ENCODE measurements around the gene TOX3. TPM values are rescaled to one million over a fixed set of nuclear protein-coding genes. Genes with fewer than 3 reads are reported as not detected.

TOX3 gene
- total RNA-seq, 1 experiment from 2014 or later, result not detected

- H3K36me3 ChIP-seq (ENCODE audit: insufficient read depth, low read length), result no peaks in the 10 kb centered on the region
- H2AFZ ChIP-seq (ENCODE audit: low read length), result no peak overlapping the region
- no peaks in the 10 kb centered on the region for H3K27me3 ChIP-seq (ENCODE audit: low read length)
- H3K4me1 ChIP-seq (ENCODE audit: low read length), result no peaks in the 10 kb centered on the region
- H3K79me2 ChIP-seq (ENCODE audit: low read length), result no peaks in the 10 kb centered on the region
- no peaks in the 10 kb centered on the region for H3K9me3 ChIP-seq (ENCODE audit: low read length)
- H3K9ac ChIP-seq (ENCODE audit: low read length), result no peak overlapping the region
- H3K4me3 ChIP-seq (ENCODE audit: low read length), result no peak overlapping the region
- no peak overlapping the region for H3K27ac ChIP-seq (ENCODE audit: low read length)
- no peak for DNase-seq
- H4K20me1 ChIP-seq (ENCODE audit: insufficient read depth, low read depth, low read length), result no peaks in the 10 kb centered on the region
- H3K4me2 ChIP-seq (ENCODE audit: low read depth, low read length, poor library complexity, severe bottlenecking), result no peak overlapping the region
- H3K9me2 ChIP-seq (replicated peaks; ENCODE audit: insufficient read depth, low read length), result no peaks in the 10 kb centered on the region
Observed at GRCh38 chr16:52418201-52418600, 128.7 kb downstream of the TOX3 start.

DNA sequence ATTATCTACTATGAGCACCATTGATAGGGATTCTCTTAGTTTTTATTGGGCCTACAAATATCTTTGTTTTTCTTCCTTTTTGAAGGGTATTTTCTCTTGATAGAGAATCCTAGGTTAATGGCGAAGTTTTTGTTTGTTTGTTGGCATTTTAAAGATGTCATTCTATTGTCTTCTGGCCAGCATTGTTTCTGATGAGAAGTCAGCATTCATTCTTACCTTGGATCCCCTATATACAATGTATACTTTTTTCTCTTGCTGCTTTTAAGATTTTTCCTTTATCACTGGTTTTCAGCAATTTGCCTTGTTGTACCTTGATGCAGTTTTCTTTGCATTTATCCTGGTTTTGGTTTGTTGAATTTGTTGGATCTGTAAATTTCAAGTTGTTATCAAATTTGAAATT, 130.1 kb downstream of the TOX3 start:
- DNase-seq, result no peak
- Histone ChIP-seq H3K4me3 (ENCODE audit: low read length) (no peak overlapping the region), H3K4me1 (ENCODE audit: low read length) (no peaks in the 10 kb centered on the region), H3K9me3 (ENCODE audit: low read length) (no peaks in the 10 kb centered on the region; the same call in 1 of the 2 replicates), H3K27me3 (ENCODE audit: low read length) (no peaks in the 10 kb centered on the region), H2AFZ (ENCODE audit: low read length) (no peak overlapping the region), H3K4me2 (ENCODE audit: low read depth, low read length, poor library complexity, severe bottlenecking) (no peak overlapping the region), H3K79me2 (ENCODE audit: low read length) (no peaks in the 10 kb centered on the region), H3K9ac (ENCODE audit: low read length) (no peak overlapping the region), H4K20me1 (ENCODE audit: insufficient read depth, low read depth, low read length) (no peaks in the 10 kb centered on the region), H3K9me2 (replicated peaks; ENCODE audit: insufficient read depth, low read length) (no peaks in the 10 kb centered on the region), H3K36me3 (ENCODE audit: insufficient read depth, low read length) (no peaks in the 10 kb centered on the region), H3K27ac (ENCODE audit: low read length) (no peak overlapping the region)

DNA sequence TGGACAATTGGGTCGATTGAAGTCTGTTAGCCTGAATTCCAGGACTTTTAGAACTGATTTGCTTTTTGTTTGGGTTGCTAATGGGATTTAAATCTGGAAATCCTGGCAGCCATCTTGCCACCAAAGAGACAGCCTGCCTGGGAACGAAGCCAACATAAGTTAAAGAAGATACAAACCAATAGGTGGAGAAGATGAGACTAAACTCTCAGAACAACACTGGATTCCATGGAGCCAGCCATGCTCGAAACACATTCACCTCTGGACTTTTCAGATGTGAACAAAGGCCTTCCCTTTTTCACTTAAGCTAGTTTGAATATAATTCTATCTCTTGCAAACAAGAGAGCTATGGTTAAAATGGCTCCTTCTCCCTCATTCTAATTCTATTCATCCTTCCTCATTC, 135.9 kb downstream of the TOX3 start:
- Histone ChIP-seq H3K9me3 (ENCODE audit: low read length) (no peaks in the 10 kb centered on the region; the same call in 1 of the 2 replicates), H3K27me3 (ENCODE audit: low read length) (peaks cover 3% of the 10 kb centered on the region; the same call in 1 of the 2 replicates), H4K20me1 (ENCODE audit: insufficient read depth, low read depth, low read length) (no peaks in the 10 kb centered on the region), H3K36me3 (ENCODE audit: insufficient read depth, low read length) (no peaks in the 10 kb centered on the region), H3K9ac (ENCODE audit: low read length) (no peak overlapping the region), H2AFZ (ENCODE audit: low read length) (no peak overlapping the region), H3K4me3 (ENCODE audit: low read length) (no peak overlapping the region), H3K9me2 (replicated peaks; ENCODE audit: insufficient read depth, low read length) (no peaks in the 10 kb centered on the region), H3K4me1 (ENCODE audit: low read length) (no peaks in the 10 kb centered on the region), H3K4me2 (ENCODE audit: low read depth, low read length, poor library complexity, severe bottlenecking) (no peak overlapping the region), H3K27ac (ENCODE audit: low read length) (no peak overlapping the region), H3K79me2 (ENCODE audit: low read length) (no peaks in the 10 kb centered on the region)
- DNase-seq, result no peak

- no peak for DNase-seq
- Histone ChIP-seq H3K79me2 (ENCODE audit: low read length) (no peaks in the 10 kb centered on the region), H3K4me1 (ENCODE audit: low read length) (no peaks in the 10 kb centered on the region), H3K36me3 (ENCODE audit: insufficient read depth, low read length) (no peaks in the 10 kb centered on the region), H3K9me3 (ENCODE audit: low read length) (no peaks in the 10 kb centered on the region; the same call in 1 of the 2 replicates), H3K9ac (ENCODE audit: low read length) (no peak overlapping the region), H3K27me3 (ENCODE audit: low read length) (peaks cover 3% of the 10 kb centered on the region; the same call in 1 of the 2 replicates), H3K27ac (ENCODE audit: low read length) (no peak overlapping the region), H3K4me2 (ENCODE audit: low read depth, low read length, poor library complexity, severe bottlenecking) (no peak overlapping the region), H2AFZ (ENCODE audit: low read length) (no peak overlapping the region), H4K20me1 (ENCODE audit: insufficient read depth, low read depth, low read length) (no peaks in the 10 kb centered on the region), H3K9me2 (replicated peaks; ENCODE audit: insufficient read depth, low read length) (no peaks in the 10 kb centered on the region), H3K4me3 (ENCODE audit: low read length) (no peak overlapping the region)
Observed at GRCh38 chr16:52408191-52408845, 138.6 kb downstream of the TOX3 start.

- no peak overlapping the region for H2AFZ ChIP-seq (ENCODE audit: low read length)
- no peaks in the 10 kb centered on the region for H3K4me1 ChIP-seq (ENCODE audit: low read length)
- no peaks in the 10 kb centered on the region for H3K9me2 ChIP-seq (replicated peaks; ENCODE audit: insufficient read depth, low read length)
- no peak overlapping the region for H3K4me3 ChIP-seq (ENCODE audit: low read length)
- no peak overlapping the region for H3K4me2 ChIP-seq (ENCODE audit: low read depth, low read length, poor library complexity, severe bottlenecking)
- no peaks in the 10 kb centered on the region for H3K9me3 ChIP-seq (ENCODE audit: low read length)
- H3K9ac ChIP-seq (ENCODE audit: low read length), result no peak overlapping the region
- H3K36me3 ChIP-seq (ENCODE audit: insufficient read depth, low read length), result no peaks in the 10 kb centered on the region
- no peak overlapping the region for H3K27ac ChIP-seq (ENCODE audit: low read length)
- peaks cover 3% of the 10 kb centered on the region; the same call in 1 of the 2 replicates for H3K27me3 ChIP-seq (ENCODE audit: low read length)
- DNase-seq, result no peak
- no peaks in the 10 kb centered on the region for H4K20me1 ChIP-seq (ENCODE audit: insufficient read depth, low read depth, low read length)
- no peaks in the 10 kb centered on the region for H3K79me2 ChIP-seq (ENCODE audit: low read length)
Observed at GRCh38 chr16:52407778-52408177, 139.2 kb downstream of the TOX3 start.

DNA sequence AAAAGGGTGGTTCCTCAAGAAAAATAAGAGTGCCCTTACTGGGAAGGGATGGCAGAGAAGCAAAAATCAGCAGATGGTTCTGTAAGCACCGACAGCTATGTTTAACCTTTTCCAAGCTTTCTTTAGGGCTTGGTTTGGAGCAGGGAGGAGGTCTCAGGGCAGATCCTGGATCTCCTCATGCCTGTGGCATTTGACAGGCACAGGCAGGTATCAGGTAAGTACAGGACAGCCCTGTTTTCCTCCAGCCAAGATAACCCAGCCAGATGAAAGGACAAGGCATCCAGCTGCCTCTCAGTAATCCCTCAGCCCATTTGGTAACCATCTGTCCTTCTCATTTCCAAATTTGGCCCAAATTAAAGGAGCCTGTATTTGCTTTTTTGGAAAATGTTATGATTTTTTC, 141.5 kb downstream of the TOX3 start:
- no peaks in the 10 kb centered on the region for H4K20me1 ChIP-seq (ENCODE audit: insufficient read depth, low read depth, low read length)
- H3K9me3 ChIP-seq (ENCODE audit: low read length), result no peaks in the 10 kb centered on the region
- H3K27me3 ChIP-seq (ENCODE audit: low read length), result peaks cover 3% of the 10 kb centered on the region; the same call in 1 of the 2 replicates
- H3K36me3 ChIP-seq (ENCODE audit: insufficient read depth, low read length), result no peaks in the 10 kb centered on the region
- no peak overlapping the region for H2AFZ ChIP-seq (ENCODE audit: low read length)
- 0 out of 2 replicates have a peak, but pooled peaks cover 1% of the 10 kb centered on the region for H3K9me2 ChIP-seq (replicated peaks; ENCODE audit: insufficient read depth, low read length)
- H3K79me2 ChIP-seq (ENCODE audit: low read length), result no peaks in the 10 kb centered on the region
- DNase-seq, result no peak
- no peak overlapping the region for H3K4me2 ChIP-seq (ENCODE audit: low read depth, low read length, poor library complexity, severe bottlenecking)
- H3K4me1 ChIP-seq (ENCODE audit: low read length), result no peaks in the 10 kb centered on the region
- H3K9ac ChIP-seq (ENCODE audit: low read length), result no peak overlapping the region
- H3K27ac ChIP-seq (ENCODE audit: low read length), result no peak overlapping the region
- H3K4me3 ChIP-seq (ENCODE audit: low read length), result no peak overlapping the region

DNA sequence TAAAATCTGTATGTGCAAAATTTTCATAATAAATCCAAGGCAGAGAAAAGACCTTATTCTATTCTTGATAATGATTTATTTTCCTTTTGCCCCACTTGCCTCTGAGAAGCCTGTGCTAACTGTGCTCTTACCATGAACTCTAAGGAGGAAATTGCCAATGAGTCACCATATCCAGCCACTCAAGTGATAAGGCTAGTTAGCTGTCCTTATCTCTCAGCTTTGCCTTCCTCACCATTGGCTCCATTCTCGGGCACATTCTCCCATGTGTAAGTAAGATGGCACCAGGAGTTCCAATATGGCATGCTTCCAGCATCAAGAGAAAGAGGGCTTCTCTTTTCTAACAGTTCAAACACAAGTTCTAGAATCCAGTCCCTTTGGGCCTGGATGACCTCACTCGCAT, 142.4 kb downstream of the TOX3 start:
- Histone ChIP-seq H3K4me1 (ENCODE audit: low read length) (no peaks in the 10 kb centered on the region), H3K36me3 (ENCODE audit: insufficient read depth, low read length) (no peaks in the 10 kb centered on the region), H3K4me2 (ENCODE audit: low read depth, low read length, poor library complexity, severe bottlenecking) (no peak overlapping the region), H4K20me1 (ENCODE audit: insufficient read depth, low read depth, low read length) (no peaks in the 10 kb centered on the region), H3K27me3 (ENCODE audit: low read length) (no peaks in the 10 kb centered on the region), H3K27ac (ENCODE audit: low read length) (no peak overlapping the region), H2AFZ (ENCODE audit: low read length) (no peak overlapping the region), H3K9me3 (ENCODE audit: low read length) (no peaks in the 10 kb centered on the region), H3K9ac (ENCODE audit: low read length) (no peak overlapping the region), H3K4me3 (ENCODE audit: low read length) (no peak overlapping the region), H3K79me2 (ENCODE audit: low read length) (no peaks in the 10 kb centered on the region), H3K9me2 (replicated peaks; ENCODE audit: insufficient read depth, low read length) (0 out of 2 replicates have a peak, but pooled peaks cover 3% of the 10 kb centered on the region)
- no peak for DNase-seq

DNA sequence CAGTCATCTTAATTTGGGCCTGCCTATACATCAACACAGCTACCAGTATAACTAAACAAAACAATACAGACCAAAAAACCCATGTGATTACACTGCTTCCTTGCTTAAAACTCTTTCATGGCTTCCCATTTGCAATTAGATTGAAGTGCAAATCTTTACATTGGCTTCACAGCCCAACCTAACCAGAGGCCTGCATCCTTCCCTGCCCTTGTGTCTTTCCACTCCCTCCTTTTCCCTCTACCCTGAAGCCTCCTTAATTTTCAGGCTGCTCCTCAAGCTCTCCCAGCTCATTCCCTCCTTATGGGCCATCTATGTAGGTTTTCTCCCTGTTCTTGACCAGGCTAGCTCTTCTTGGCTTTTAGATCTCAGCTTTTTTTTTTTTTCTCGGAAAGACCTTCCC, 147.8 kb downstream of the TOX3 start:
- H3K27ac ChIP-seq (ENCODE audit: low read length), result no peak overlapping the region
- no peaks in the 10 kb centered on the region for H3K79me2 ChIP-seq (ENCODE audit: low read length)
- H3K4me2 ChIP-seq (ENCODE audit: low read depth, low read length, poor library complexity, severe bottlenecking), result no peak overlapping the region
- no peaks in the 10 kb centered on the region for H3K9me3 ChIP-seq (ENCODE audit: low read length)
- no peak for DNase-seq
- H3K36me3 ChIP-seq (ENCODE audit: insufficient read depth, low read length), result no peaks in the 10 kb centered on the region
- no peaks in the 10 kb centered on the region for H3K27me3 ChIP-seq (ENCODE audit: low read length)
- H3K4me3 ChIP-seq (ENCODE audit: low read length), result no peak overlapping the region
- no peaks in the 10 kb centered on the region for H3K4me1 ChIP-seq (ENCODE audit: low read length)
- no peak overlapping the region for H3K9ac ChIP-seq (ENCODE audit: low read length)
- no peaks in the 10 kb centered on the region for H4K20me1 ChIP-seq (ENCODE audit: insufficient read depth, low read depth, low read length)
- H3K9me2 ChIP-seq (replicated peaks; ENCODE audit: insufficient read depth, low read length), result 0 out of 2 replicates have a peak, but pooled peaks cover 3% of the 10 kb centered on the region
- no peak overlapping the region for H2AFZ ChIP-seq (ENCODE audit: low read length)

Data from Karpas-422 (cell line).